Breast epithelium (tissue), 4 donors: Measurements from ENCODE around the gene SLC6A7. TPM values are rescaled to one million over a fixed set of nuclear protein-coding genes. Genes with fewer than 3 reads are reported as not detected.

Experiments used
- DNase-seq, 2 donors: peaks; one replicate each; pipeline ENCODE4 v3.0.0-alpha.2; 2019; ENCODE audit warnings: low spot score in 2 of 2
- H3K27ac ChIP-seq, 2 donors: fragments of 200-600 bp; sonication (generic) in 1 of 2; one replicate each; pipeline ENCODE4 v1.5.1; 2016 to 2019; ENCODE audit warnings: mild to moderate bottlenecking in 1 of 2
- H3K27me3 ChIP-seq, 2 donors: fragments of 200-600 bp; sonication (generic) in 1 of 2; one replicate each; pipeline versions ENCODE4 v1.5.1 to v1.6.0; 2017 to 2019; ENCODE audit warnings: control low read depth in 1 of 2, mild to moderate bottlenecking in 1 of 2
- H3K36me3 ChIP-seq: fragments of 200-600 bp; one replicate; pipeline ENCODE4 v1.5.1; 2019
- H3K4me1 ChIP-seq, 2 donors: fragments of 200-600 bp; sonication (generic); one replicate each; pipeline ENCODE4 v1.5.1; 2016 to 2019; ENCODE audit warnings: control low read depth in 1 of 2
- H3K4me3 ChIP-seq, 3 donors: fragments of 200-600 bp; sonication (generic); 1 replicate in 2 of 3; 2 replicates in 1 of 3; pipeline ENCODE4 v1.5.1; 2016 to 2019; ENCODE audit warnings: mild to moderate bottlenecking in 3 of 3, moderate library complexity in 2 of 3
- H3K9me3 ChIP-seq, 2 donors: fragments of 200-600 bp; sonication (generic) in 1 of 2; one replicate each; pipeline ENCODE4 v1.5.1; 2016 to 2019; ENCODE audit warnings: control low read depth in 1 of 2
- POLR2A ChIP-seq: fragments of 450-650 bp; IDR thresholded peaks from one replicate; pipeline ENCODE4 v1.6.1; 2016; ENCODE audit warnings: antibody characterized with exemption, mild to moderate bottlenecking, moderate library complexity
- POLR2AphosphoS5 ChIP-seq, 3 donors: sonication (generic); formaldehyde crosslinking; IDR thresholded peaks; one replicate each; pipeline ENCODE4 v1.6.1; 2017; ENCODE audit warnings: antibody characterized with exemption in 3 of 3
- intact Hi-C: fragments of 100-400 bp; cut with DNase I; formaldehyde crosslinking; loops from one replicate; pipeline ENCODE4 v1.15.1; 2023; ENCODE audit warnings: low total_unique reads
- total RNA-seq, 3 donors: library from RNA; depleted of rRNA; stranded (reverse); fragments of >200 nt; gene quantifications; one replicate each; pipeline ENCODE4 v1.1.0, GENCODE V29; 2016
- TF ChIP-seq, protein P1 (sequence below), 3 donors: fragments of 450-650 bp; IDR thresholded peaks; one replicate each; pipeline ENCODE4 v1.5.1; 2016 to 2017; ENCODE audit warnings: antibody characterized with exemption in 3 of 3, mild to moderate bottlenecking in 3 of 3, moderate library complexity in 3 of 3

The SLC6A7 gene
- total RNA-seq, 3 donors from 2014 or later: 0.15 to 0.16 TPM; not detected in 1

DNA sequence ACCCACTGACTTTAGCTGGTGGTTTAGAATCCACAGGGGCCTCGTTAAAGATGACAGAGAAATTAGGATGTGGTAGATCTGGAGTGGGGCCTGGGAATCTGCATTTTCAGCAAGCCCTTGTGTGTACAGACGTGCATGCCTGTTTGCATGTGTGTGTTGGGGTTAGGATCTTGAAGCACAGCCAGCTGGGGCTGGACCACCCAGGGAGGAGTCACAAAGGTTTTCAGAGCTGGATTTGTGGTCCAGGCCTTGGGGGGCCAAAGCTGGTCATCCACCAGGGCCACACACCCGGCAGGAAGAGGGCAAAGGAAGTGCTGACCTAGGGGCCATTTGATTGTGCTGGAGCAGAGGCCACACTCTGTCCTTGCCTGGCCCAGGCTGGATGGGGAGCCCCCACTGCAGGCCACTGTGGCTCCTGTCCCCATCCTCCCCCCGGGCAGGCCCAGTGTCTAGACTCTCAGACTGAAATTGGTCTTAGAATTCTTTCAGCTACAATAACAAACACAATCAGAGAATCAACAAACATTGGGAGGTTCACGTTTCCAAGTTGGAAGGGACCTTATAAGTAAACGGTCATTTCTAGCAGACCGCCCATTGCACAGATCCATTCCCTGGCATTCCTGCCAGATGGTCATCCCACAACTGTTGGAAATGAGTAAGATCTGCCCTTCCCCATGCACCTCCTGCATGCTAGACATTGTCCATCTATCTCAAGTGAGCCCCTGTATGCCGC is 13.0 kb upstream of the SLC6A7 start:
- Histone ChIP-seq H3K27ac (no peak overlapping the region), H3K4me3 (no peak overlapping the region), H3K9me3 (no peaks in the 10 kb centered on the region), H3K4me1 (no peaks in the 10 kb centered on the region), H3K36me3 (no peaks in the 10 kb centered on the region), H3K27me3 (no peaks in the 10 kb centered on the region)
- intact Hi-C loops: no loop called here
- TF ChIP-seq, protein P1, sequence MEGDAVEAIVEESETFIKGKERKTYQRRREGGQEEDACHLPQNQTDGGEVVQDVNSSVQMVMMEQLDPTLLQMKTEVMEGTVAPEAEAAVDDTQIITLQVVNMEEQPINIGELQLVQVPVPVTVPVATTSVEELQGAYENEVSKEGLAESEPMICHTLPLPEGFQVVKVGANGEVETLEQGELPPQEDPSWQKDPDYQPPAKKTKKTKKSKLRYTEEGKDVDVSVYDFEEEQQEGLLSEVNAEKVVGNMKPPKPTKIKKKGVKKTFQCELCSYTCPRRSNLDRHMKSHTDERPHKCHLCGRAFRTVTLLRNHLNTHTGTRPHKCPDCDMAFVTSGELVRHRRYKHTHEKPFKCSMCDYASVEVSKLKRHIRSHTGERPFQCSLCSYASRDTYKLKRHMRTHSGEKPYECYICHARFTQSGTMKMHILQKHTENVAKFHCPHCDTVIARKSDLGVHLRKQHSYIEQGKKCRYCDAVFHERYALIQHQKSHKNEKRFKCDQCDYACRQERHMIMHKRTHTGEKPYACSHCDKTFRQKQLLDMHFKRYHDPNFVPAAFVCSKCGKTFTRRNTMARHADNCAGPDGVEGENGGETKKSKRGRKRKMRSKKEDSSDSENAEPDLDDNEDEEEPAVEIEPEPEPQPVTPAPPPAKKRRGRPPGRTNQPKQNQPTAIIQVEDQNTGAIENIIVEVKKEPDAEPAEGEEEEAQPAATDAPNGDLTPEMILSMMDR (IDR thresholded peaks at IDR 0.05): no peak
- no peak for TF ChIP-seq POLR2A
- no peak for TF ChIP-seq POLR2AphosphoS5 (IDR thresholded peaks at IDR 0.05)
- DNase-seq: no peak

DNA sequence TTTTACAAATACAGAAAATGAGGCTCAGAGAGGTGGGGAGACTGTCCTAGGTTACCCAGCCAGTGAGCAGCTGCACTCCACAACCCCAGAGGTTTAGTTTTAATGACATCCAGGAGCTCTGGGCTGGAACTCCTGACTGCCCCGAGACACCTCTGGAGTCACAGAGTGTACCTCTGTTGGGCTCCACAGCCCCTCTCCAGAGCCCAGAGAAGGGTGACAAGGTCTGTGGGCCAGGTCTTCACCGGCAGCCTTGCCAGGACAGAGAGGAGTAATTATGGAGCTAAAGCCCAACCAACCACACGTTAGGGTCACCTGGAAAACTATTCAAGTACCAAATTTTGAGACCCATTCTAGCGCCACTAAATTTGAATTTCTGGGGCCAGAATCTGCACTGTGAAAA is 12.1 kb upstream of the SLC6A7 start:
- TF ChIP-seq POLR2A: no peak
- TF ChIP-seq, protein P1 (IDR thresholded peaks at IDR 0.05): no peak
- no peak for DNase-seq
- Histone ChIP-seq H3K4me1 (no peaks in the 10 kb centered on the region), H3K27ac (no peak overlapping the region), H3K9me3 (no peaks in the 10 kb centered on the region), H3K36me3 (no peaks in the 10 kb centered on the region), H3K27me3 (no peaks in the 10 kb centered on the region), H3K4me3 (no peak overlapping the region)
- intact Hi-C loops: no loop called here

DNA sequence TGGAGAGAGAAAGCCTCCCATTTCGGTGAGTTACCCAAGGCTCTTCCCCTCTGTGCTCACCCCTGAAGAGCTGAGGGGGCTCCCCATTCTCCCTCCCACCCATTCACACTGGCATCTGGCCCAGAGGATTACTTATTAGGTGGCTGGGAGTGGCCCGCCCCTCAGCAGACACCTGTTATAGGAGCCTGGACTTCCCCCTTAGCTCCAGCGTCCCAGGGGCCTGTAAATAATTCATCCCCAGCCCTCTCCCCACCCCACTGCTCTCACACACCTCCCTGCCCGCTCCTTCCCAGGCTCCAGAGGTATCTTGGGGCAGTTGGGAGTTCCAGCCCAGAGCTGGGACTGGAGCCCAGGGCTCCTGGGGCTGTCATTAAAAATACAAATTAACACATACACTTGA is 11.6 kb upstream of the SLC6A7 start:
- DNase-seq: no peak
- no peak overlapping the region for H3K4me3 ChIP-seq
- TF ChIP-seq POLR2AphosphoS5 (IDR thresholded peaks at IDR 0.05): no peak
- TF ChIP-seq, protein P1 (IDR thresholded peaks at IDR 0.05): no peak
- TF ChIP-seq POLR2A: no peak
- no peaks in the 10 kb centered on the region for H3K36me3 ChIP-seq
- no peak overlapping the region for H3K27ac ChIP-seq
- H3K27me3 ChIP-seq: no peaks in the 10 kb centered on the region
- intact Hi-C loops: no loop called here
- H3K9me3 ChIP-seq: no peaks in the 10 kb centered on the region
- no peaks in the 10 kb centered on the region for H3K4me1 ChIP-seq

DNA sequence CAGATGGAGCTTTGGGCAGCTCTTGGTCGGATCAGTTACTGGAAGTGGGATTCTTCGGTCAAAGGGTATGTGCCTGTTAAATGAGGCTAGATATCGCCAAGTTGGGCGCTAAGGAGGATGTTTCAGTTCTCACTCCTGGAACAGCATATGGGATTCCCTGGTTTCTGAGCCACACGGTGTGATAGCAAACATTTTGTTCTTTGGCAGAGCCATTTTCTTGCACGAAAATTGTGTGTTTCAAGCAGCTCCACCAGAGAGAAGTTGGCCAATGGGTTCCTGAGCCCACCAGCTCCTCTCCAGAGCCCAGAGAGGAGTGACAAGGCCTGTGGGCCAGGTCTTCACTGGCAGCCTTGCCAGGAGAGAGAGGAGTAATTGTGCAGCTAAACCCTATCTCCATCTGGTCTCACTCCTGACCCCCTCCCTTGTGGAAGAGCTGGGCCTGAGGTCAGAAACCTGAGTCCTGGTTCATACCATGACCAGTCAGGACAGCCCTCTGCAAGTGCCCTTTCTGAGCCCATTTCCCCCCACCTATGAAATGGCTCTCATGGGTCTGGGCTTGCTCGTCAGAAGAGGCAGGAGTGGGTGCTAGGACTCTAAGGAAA is 10.7 kb upstream of the SLC6A7 start:
- no peak for DNase-seq
- Histone ChIP-seq H3K4me3 (no peak overlapping the region), H3K4me1 (no peaks in the 10 kb centered on the region), H3K27ac (peak overlapping the region in 1 of 2 donors; percentile 91), H3K27me3 (no peaks in the 10 kb centered on the region), H3K36me3 (no peaks in the 10 kb centered on the region), H3K9me3 (no peaks in the 10 kb centered on the region)
- TF ChIP-seq POLR2AphosphoS5 (IDR thresholded peaks at IDR 0.05): no peak
- TF ChIP-seq POLR2A: no peak
- TF ChIP-seq, protein P1 (IDR thresholded peaks at IDR 0.05): no peak
- intact Hi-C loops: no loop called here

DNA sequence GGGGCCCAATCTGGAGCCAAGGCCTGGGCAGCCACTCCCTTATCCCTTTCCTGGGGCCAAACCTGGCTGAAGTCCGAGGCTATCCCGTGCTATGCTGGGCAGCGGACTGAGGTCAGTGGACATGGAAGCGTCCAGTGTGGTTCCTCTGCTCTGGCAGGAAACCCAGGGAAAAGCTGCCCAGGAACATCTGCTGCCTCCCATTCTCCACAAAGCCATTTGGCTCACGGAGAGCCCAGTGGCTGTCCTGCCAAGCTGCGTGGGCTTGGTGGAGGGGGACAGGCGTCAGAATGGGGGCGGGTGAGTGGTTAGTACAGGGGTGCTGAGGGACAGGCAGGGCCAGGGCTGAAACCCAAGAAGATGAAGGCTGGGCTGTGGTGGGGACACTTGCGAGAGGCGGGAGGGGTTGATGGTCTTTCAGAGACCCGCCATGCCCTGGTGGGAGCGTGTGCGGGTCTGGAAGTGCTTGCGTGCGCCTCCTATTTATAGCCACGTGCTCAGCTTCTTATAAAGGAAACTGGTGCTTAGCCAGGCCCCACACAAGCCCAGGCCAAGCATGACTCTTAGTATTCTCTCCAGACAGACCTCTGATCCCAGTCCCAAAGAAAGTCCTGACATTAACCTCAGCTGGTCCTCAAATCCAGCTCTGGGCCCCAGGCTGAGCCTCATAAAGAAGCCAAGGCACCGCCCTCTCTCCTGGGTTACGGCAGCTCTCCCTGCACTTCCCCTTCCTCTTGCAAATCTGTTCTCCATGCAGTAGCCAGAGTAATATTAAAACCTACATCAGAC is 9.4 kb upstream of the SLC6A7 start:
- intact Hi-C loops: no loop called here
- H3K27me3 ChIP-seq: no peaks in the 10 kb centered on the region
- no peaks in the 10 kb centered on the region for H3K4me1 ChIP-seq
- H3K27ac ChIP-seq: peak overlapping the region; percentile 57 to 91
- no peak overlapping the region for H3K4me3 ChIP-seq
- DNase-seq: peak; percentile 40 to 63
- TF ChIP-seq POLR2AphosphoS5 (IDR thresholded peaks at IDR 0.05): peak in 2 of 3 donors; percentile 19 to 62
- no peak for TF ChIP-seq POLR2A
- no peaks in the 10 kb centered on the region for H3K36me3 ChIP-seq
- H3K9me3 ChIP-seq: no peaks in the 10 kb centered on the region
